Fibroblast of lung (primary cell): ENCODE measurements around the gene AKT2.

ENCODE experiments used
- EZH2 ChIP-seq: IDR thresholded peaks from 2 replicates; pipeline ENCODE4 v1.5.1; 2012; ENCODE audit warnings: low read length, control low read depth, mild to moderate bottlenecking; ENCODE audit errors: missing control alignments
- TF ChIP-seq, protein P1 (sequence below), 2 donors: IDR thresholded peaks in 1 of 2; conservative IDR thresholded peaks in 1 of 2; 1 replicate in 1 of 2; 2 replicates in 1 of 2; pipeline ENCODE4 v1.5.1; 2011 to 2012; ENCODE audit warnings: low read length in 2 of 2, control low read depth in 1 of 2, inconsistent platforms in 1 of 2, low read depth in 1 of 2, mild to moderate bottlenecking in 1 of 2

DNA sequence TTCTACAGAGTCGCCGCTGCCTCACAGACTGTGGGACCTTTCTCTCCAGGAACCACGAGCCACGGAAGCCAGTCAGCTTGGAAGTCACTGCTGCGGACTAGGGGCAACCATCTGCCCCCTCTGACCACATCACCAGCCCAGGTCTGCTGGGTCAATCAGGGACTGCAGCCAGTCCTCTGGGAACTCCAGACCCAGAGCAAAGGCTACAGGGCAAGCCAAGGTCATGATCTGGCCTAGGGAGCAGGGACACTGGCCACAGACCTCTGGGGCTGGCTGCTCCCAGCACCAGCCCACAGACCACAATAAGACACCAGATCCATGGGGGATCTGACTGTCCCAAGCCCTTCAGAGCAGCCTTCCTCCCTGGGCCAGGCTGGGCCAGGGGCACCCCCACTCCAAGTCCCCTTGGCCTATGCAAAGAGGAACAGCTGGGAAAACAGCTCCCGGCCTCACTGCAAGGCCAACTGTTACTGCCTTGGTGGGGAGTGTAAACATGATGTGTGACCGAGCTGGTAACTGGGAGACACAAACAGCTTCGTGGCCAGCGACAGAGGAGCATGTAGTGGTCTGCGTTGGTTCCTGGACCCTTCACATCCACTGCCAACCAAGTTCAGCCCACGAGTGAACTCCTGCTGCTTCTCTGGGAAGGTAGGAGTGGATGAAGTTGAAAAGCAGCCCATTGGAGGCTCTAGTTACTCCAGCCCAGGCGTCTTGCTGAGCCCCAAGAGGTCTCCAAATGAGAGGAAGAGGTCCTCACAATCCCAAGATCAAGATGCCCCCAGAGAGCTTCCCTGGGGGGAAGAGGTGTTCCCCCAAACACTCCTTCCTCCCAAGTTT lies 1.5 kb downstream of the AKT2 start:
- TF ChIP-seq, protein P1, sequence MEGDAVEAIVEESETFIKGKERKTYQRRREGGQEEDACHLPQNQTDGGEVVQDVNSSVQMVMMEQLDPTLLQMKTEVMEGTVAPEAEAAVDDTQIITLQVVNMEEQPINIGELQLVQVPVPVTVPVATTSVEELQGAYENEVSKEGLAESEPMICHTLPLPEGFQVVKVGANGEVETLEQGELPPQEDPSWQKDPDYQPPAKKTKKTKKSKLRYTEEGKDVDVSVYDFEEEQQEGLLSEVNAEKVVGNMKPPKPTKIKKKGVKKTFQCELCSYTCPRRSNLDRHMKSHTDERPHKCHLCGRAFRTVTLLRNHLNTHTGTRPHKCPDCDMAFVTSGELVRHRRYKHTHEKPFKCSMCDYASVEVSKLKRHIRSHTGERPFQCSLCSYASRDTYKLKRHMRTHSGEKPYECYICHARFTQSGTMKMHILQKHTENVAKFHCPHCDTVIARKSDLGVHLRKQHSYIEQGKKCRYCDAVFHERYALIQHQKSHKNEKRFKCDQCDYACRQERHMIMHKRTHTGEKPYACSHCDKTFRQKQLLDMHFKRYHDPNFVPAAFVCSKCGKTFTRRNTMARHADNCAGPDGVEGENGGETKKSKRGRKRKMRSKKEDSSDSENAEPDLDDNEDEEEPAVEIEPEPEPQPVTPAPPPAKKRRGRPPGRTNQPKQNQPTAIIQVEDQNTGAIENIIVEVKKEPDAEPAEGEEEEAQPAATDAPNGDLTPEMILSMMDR (conservative IDR thresholded peaks at IDR 0.05 in 1 of 2, IDR thresholded peaks at IDR 0.05 in 1 of 2; ENCODE audit: low read depth in 1 of 2, low read length in 2 of 2): no peak
- no peak for TF ChIP-seq EZH2
